Fibroblast of villous mesenchyme (primary cell): Measurements from ENCODE around the gene SHOC1. TPM values are rescaled to one million over a fixed set of nuclear protein-coding genes. Genes with fewer than 3 reads are reported as not detected.

ENCODE experiments used
- DNase-seq: peaks from one replicate; pipeline ENCODE4 v3.0.0-alpha.2; 2010; ENCODE audit warnings: low read depth
- H3K4me3 ChIP-seq: 2 replicates; pipeline ENCODE4 v1.5.1; 2011; ENCODE audit warnings: low read depth, mild to moderate bottlenecking, low read length
- total RNA-seq: library from RNA; depleted of rRNA; stranded (reverse); fragments of >200 nt; gene quantifications from 2 replicates; pipeline ENCODE4 v1.2.3, GENCODE V29; 2012
- TF ChIP-seq, protein P1 (sequence below): IDR thresholded peaks from 2 replicates; pipeline ENCODE4 v1.5.1; 2012; ENCODE audit warnings: low read depth, mild to moderate bottlenecking, low read length; ENCODE audit not compliant: insufficient read depth

SHOC1 gene
- total RNA-seq, 1 donor: under 0.01 TPM

DNA sequence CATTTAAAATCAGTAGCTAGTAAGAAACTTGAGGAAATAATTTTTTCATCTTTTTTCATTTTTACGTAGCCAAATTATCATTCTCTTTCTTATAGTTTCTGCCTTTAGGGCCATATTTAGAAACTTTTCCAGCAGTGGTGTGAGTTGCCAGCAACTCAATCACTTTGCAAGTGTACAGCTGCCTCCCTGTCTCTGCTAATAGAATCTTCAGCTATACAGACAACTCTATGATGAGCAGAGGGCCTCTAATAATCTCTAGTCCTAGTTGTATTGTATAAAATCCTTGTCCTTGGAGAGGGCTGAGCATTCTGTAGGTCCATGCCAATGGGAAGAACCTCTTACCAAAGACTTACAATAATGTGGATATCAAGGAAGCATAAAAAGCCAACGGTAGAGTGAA, 11.5 kb upstream of the SHOC1 start:
- TF ChIP-seq, protein P1, sequence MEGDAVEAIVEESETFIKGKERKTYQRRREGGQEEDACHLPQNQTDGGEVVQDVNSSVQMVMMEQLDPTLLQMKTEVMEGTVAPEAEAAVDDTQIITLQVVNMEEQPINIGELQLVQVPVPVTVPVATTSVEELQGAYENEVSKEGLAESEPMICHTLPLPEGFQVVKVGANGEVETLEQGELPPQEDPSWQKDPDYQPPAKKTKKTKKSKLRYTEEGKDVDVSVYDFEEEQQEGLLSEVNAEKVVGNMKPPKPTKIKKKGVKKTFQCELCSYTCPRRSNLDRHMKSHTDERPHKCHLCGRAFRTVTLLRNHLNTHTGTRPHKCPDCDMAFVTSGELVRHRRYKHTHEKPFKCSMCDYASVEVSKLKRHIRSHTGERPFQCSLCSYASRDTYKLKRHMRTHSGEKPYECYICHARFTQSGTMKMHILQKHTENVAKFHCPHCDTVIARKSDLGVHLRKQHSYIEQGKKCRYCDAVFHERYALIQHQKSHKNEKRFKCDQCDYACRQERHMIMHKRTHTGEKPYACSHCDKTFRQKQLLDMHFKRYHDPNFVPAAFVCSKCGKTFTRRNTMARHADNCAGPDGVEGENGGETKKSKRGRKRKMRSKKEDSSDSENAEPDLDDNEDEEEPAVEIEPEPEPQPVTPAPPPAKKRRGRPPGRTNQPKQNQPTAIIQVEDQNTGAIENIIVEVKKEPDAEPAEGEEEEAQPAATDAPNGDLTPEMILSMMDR: no peak
- DNase-seq: no peak

DNA sequence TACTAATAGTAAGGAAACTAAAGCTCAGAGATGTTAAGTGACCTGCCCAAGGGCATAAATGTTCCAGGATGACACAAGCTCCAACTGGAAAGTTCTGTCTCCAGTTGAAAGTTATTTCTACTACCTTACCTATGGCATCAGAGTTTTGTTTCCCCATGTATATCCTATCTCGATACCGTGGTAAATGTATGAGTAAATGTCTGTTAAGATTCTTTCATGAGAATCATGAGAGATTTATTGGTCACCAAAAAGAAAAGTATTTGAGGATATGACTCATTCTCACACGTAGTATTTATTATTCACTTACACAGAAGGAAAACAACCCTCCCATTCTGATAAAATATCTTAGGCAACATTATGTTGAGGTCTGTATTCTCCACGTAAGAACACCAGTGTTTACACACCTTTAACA, 11.1 kb upstream of the SHOC1 start:
- no peak overlapping the region for H3K4me3 ChIP-seq
- peak; percentile 89 for DNase-seq
- TF ChIP-seq, protein P1: no peak

More for the DNA sequence above, 11.5 kb upstream of the SHOC1 start:
- no peak overlapping the region for H3K4me3 ChIP-seq

DNA sequence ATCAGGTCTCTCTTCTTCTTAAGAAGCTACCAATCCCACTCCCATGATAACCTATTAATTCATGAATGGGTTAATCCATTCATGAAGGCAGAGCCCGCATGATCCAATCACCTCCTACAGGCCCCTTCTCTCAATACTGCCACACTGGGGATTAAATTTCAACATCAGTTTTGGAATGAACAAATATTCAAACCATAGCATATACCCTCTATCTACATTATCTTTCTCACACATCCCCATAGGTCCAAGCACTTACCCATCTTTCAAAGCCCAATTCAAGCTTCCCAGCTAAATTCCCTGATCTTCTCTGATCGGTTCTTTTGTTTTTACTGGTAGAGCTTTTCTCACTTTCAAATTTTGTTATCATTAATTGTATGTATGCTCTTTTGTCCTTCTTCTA, 10.5 kb upstream of the SHOC1 start:
- no peak for DNase-seq
- TF ChIP-seq, protein P1: no peak
- H3K4me3 ChIP-seq: no peak overlapping the region

DNA sequence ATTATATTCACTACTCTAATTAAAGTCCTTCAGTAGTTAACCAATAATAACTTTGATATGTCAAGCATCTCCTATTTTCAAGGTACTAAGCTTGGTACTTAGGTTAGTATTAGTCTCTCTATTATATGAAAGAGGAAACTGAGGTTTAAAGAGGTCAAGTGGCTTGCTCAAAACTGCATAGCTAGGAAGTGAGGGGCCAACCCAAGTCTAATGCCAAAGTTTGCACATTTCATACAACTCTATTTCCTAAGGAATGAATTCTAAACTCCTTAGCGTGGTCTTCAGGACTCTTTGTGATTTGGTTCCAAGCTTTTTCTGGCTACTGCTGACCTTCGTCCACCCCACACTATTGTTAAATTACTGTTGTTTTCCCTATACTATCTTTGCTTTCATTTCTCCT, 9.9 kb upstream of the SHOC1 start:
- H3K4me3 ChIP-seq: no peak overlapping the region
- TF ChIP-seq, protein P1: no peak
- DNase-seq: no peak

DNA sequence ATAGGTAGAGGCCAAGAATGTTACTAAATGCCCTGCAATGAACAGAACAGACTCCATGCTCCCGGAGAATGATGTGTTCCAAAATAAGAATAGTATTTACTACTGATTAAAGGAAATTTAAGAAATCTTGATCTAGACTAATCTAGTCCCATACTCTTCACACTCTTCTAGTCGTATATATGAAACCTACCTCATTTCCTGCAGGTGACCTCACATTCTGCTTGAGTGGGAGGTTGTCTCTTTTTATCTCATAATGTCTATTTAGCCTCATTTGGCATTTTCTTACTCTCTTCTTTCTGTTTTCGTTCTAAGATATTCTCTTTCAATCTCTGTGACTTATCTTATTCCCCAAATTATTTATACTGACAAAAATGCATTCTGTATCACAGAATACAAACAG, 9.2 kb upstream of the SHOC1 start:
- no peak overlapping the region for H3K4me3 ChIP-seq
- TF ChIP-seq, protein P1: no peak
- no peak for DNase-seq

DNA sequence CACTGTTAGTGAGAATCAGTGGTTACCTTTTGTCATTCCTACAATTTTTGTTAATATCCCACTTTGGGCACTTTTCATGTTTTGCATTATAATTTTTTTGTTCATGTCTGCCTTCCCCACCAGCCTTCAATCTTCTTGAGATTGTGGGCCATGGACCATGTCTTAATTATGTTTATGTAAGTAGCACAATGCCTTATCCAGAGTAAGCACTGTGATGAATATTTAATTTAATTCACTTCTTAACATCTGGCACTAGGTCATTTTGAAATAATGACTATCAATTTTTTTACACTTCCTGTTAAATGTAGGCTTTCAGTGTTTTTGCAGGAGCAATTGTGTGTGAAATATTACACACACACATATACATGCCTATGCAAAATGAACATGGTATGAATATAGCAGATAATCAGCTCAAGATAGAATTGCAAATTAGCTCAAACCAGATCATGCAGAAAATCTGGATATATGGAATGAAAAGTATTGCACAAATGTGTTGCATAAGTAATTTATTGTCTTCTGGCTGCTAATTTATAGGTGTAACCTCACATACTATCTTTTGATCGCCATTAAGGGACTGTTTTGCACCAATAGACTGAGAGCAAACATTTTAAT, 5.3 kb upstream of the SHOC1 start:
- DNase-seq: no peak
- TF ChIP-seq, protein P1: no peak
- H3K4me3 ChIP-seq: no peak overlapping the region

DNA sequence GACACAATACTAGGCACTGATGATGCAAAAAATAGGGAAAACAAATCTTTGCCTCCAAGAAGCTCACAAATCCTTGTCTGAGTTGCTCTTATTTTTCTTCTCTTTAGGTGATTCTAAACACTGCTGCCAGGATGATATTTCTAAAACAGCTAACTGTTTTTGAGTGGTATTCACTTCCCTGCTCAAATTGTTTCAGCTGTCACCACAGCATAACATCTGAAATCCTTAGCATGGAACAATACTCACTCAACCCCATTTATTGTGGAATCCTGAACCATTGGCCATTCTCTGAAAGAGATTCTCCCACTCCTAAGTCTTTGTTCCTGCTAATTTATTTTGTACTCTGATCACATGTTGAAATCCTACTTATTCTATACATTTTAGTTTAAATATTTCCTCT, 4.8 kb upstream of the SHOC1 start:
- TF ChIP-seq, protein P1: no peak
- no peak overlapping the region for H3K4me3 ChIP-seq
- no peak for DNase-seq
